ENCODE data around the gene SYNGAP1.

- TF ChIP-seq CTCF (conservative IDR thresholded peaks at IDR 0.05; ENCODE audit: low read depth, low read length), result no peak
- no peak for TF ChIP-seq EZH2 (IDR thresholded peaks at IDR 0.05; ENCODE audit: low read length, unreplicated experiment)
These were observed 21.6 kb downstream of the SYNGAP1 start for GRCh38 chr6:33441457-33441856.
